Measurements from ENCODE around the gene RPTOR.

The RPTOR gene

DNA sequence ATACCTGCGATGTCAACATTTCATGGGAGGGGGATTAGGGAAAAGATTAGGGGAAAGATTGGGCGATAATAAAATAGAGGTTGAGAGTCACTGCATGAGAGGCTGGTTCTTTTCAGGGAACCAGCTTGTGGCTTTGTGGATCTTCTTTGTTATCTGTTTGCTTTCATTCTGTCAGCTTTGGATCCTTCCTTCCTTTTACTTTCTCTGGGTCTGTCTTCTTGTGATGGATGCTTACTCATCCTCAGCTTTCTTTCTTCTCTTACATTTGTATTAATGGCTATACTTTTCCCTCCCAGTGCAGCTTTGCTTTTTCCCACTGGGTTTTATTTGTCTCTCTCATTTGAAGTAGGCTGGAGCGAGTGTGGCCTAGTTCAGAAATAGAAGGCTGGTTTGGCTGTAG is 47.1 kb downstream of the RPTOR start:
- no peak for DNase-seq

GRCh38 chr17:80592243-80592642 is 47.6 kb downstream of the RPTOR start:
- DNase-seq: no peak

DNA sequence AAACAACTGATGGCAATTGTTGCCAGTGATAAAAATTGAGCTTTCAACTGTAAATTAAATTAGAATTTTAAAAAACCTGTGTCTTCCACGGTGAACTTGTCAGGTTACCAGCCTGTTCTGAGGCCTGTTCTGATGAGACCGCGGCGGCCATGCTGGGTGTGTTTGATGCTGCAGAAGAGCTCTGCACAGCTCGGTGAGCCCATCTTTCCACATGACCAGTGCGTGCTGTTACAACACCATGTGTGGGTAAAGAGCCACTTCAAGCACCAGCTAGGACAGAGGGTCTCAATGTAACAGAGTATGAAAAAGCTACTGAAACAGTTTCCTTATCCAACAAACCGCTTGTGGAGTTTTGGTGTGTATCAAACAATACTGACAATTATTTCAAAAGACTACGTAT is 48.5 kb downstream of the RPTOR start:
- no peak for DNase-seq

DNA sequence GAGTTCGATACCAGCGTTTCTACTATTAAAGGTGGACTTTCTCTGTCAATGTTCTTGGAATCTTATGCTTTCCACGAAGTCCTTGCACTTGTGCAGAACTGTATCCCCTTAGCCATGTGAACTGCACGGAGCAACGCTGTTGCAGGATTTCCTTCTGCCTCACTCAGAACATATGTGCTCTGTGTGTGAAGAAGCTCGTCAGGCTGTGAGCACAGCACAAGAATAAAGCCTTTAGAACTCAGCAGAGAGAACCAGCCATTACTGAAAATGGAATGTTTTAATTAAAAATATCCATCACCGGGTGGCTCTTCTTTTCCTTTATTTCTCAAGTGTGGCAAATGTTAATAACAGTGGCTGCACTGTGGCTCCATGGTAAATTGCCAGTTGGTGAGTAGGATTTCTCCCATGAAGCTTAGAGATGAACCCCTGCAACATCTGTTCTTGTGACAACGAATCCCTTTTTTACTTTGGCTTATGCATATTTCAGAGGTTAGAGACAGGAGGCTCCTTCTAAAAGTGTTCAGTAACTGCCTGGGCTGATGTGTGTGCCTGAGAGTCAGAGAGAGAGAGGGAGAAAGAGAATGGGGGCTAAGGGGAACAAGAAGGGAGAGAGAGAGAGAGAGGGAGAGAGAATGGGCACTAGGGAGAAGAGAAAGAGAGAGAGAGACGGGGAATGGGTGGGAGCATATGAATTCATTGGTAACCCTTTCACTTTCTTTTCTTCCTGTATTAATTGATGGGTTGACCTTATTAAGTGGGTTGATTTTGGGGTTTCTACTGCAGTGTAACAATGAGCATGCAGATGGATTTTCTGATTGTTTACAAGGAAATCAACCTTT is 50.0 kb downstream of the RPTOR start:
- peak; percentile 7 for DNase-seq

DNA sequence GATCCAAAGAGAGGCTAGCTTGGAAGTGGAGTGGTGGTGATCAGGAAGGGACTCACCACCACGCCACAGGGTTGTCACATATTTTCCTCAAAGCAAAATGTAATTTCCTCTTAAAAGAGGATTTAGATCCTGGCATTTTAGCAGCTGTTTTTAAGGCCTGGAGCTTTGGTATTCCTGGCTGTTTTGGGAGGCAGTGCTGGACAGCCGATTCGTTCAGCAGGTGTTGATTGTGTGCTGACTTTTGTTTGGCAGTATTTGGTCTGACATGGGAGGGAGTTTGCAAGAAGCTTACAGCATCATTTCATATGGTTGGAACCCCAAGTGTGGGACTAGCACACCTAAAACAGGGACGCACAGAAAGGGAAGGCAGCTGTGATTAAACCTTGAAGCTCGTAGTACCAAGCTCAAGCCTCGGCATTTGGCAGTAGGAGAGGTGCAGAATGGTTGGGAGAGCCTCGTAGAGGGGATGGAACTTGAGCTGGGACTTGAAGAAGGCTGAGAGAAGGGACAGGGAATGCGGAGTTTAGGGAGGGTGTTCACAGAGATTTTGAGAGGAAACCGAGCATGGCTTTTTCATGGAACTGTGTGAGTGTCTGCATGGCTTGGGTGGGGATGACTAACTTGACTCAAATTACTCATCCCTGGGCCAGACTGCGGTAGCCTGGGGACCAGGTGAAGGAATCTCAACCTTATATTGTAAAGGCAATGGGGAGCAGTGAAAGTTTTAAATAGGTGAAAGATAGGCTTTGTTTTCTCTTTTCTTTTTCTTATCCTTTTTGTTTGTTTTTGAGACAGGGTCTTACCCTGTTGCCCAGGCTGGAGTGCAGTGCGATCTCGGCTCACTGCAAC is 52.3 kb downstream of the RPTOR start:
- DNase-seq: no peak

DNA sequence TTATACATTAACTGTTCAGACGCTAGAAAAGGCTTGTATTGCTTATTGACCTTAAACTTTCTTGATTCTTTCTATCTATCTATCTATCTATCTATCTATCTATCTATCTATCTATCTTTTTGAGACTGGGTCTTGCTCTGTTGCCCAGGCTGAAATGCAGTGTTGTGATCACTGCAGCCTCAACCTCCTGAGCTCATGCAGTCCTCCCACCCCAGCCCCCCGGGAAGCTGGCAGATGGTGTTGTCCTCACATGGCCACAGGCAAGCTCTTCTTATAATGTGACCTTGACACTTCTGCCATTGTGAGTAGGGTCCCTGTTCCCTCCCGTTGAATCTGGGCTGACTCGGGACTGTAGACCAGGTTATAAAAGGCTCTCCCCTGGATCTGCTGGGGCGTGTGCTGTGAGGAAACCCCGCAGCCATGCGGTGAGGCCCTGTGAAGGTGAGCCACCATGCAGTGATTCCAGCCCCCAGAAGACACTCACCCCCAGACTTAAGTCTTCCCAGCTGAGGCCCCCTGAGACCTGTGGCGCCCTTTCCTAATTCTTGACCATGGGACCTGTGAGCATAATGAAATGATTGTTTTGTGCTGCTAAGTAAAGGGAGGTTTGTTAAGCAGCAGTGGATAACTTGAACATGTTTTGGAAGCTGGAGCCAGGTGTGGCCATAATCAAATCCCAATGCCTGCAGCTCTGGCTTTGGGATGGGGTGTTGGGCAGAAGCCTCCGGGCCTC is 54.3 kb downstream of the RPTOR start:
- DNase-seq: no peak

DNA sequence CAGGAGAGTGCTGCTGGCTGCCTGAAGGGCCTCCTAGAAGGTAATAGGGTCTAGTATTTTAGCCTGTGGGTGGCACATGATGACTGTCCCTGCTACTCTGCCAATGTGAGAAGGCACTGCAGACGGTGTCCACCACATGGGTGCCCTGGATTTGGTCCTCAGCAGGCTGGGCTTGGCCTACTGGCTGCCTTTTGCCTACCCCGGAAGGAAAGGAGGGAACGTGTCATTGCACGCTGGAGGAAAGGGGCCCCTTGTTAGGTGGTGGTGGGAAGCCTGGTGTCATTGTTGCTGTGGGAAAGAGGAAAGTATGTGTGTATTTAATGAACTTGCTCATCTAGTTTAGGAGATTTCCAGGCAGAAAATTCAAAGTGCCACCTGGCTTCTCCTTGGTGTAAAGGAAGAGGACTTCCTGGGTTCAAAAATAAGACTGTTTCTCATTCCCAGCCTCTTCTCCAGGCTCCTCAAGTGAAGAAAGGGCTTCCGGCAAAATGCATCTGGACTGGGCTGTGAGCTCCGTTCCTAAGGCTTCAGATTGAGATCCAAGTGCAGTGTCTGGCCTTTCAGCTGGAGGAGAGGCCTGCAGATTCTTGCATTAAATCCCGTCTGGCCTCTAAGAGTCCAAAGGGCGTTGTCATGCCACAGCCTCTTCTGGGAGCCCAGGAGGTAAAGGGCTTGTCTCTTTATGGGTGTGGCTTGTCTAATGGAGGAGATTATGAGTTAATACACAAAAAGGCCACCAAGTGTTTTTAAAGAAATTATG is 55.1 kb downstream of the RPTOR start:
- peak; percentile 33 for DNase-seq

DNA sequence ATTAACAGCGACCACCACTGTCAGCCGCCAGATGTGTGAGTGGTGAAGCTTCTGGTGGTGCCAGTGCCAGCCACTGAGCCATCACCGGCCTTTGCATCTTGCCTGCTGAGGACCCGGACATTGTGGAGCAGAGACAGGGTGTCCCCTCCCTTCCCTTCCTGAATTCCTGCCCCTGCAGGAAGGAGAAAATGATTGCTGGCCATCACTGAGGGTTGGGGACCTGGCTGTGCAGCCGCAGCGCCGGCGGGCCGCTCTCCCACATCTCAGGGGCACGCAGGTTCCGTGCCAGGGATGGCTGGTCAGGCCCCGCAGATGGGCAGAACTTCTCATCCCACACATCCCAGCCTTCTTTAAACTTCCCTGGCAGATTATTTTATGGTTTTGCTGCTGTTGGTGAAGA is 56.5 kb downstream of the RPTOR start:
- no peak for DNase-seq

- DNase-seq: no peak
Observed at GRCh38 chr17:80603396-80603795, 58.8 kb downstream of the RPTOR start.

- no peak for DNase-seq
Observed at GRCh38 chr17:80604009-80604669, 59.5 kb downstream of the RPTOR start.

DNA sequence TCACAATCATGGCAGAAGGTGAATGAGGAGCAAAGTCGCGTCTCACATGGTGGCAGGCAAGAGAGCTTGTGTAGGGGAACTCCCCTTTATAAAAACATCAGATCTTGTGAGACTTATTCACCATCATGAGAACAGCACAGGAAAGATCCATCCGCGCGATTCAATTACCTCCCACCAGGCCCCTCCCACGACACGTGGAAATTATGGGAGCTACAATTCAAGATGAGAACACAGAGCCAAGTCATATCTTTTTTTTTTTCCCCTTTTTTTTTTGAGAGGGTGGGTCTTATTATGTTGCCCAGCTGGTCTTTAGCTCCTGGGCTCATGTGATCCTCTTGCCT is 60.0 kb downstream of the RPTOR start:
- no peak for DNase-seq

GRCh38 chr17:80605326-80606066 is 60.9 kb downstream of the RPTOR start:
- no peak for DNase-seq

GRCh38 chr17:80608326-80608725 is 63.7 kb downstream of the RPTOR start:
- DNase-seq: no peak

GRCh38 chr17:80609757-80610156 is 65.1 kb downstream of the RPTOR start:
- DNase-seq: no peak

DNA sequence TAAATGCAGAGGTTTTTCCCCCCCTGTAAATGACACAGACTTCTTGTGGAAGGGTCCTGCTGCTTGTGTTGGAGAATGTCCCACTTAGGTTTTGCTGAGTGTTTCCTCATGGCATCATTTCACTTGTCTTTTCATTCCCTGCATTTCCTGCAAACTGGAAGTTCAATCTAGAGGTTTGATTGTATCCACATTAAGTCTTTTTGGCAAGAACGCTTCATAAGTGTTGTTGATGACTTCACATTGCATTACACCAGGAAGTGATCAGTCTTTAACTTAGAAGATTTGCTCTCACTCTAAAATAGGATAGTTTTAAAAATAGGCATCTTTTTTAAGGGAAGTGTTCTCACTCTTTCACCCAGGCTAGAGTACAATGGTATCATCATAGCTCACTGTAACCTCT is 67.2 kb downstream of the RPTOR start:
- DNase-seq: no peak

- DNase-seq: no peak
Observed at GRCh38 chr17:80612997-80613731, 68.5 kb downstream of the RPTOR start.

- DNase-seq: no peak
Observed at GRCh38 chr17:80613732-80614071, 69.1 kb downstream of the RPTOR start.

GRCh38 chr17:80614332-80615047 is 69.9 kb downstream of the RPTOR start:
- DNase-seq: no peak

GRCh38 chr17:80615376-80615775 is 70.7 kb downstream of the RPTOR start:
- no peak for DNase-seq

DNA sequence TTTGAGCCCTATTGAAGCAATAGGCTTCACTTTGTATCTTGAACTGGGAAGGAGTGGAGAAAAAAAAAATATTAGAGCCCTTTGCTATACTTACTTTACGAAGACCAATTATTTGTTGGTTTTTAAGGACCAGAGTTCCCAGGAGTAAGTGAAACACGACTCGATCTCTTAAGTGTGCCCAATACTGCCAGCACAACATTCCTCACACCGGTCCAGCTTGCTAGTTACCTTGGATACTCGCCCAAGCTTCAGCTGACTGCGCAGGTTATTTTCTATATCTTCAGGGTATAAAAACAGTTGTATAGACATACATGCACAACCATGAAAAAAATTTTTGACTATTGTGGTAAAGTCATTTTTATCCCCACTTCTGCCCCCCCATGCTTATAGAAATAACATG is 72.1 kb downstream of the RPTOR start:
- DNase-seq: no peak

Data from fibroblast of skin of scalp (primary cell).